Keratinocyte (primary cell): ENCODE results near the gene CDK14. TPM values are rescaled to one million over a fixed set of nuclear protein-coding genes. Genes with fewer than 3 reads are reported as not detected.

Experiments
- DNase-seq: peaks from one replicate; pipeline ENCODE4 v3.0.0-alpha.2; 2011; ENCODE audit warnings: low read depth, missing footprints, low spot score
- FAIRE-seq: peaks from 2 replicates; lab custom pipeline; 2011; peaks lifted over from hg19 to GRCh38; lab: Jason Lieb, UNC
- H2AFZ ChIP-seq: 2 replicates; pipeline ENCODE4 v1.6.0; 2012; ENCODE audit warnings: low read length, control low read depth, inconsistent platforms; ENCODE audit not compliant: control insufficient read depth
- H3K27ac ChIP-seq: 2 replicates; pipeline ENCODE4 v1.5.1; 2011; ENCODE audit warnings: low read length; ENCODE audit not compliant: control insufficient read depth, insufficient read depth
- H3K27me3 ChIP-seq: 3 replicates; pipeline ENCODE4 v1.6.0; 2011; ENCODE audit warnings: low read length; ENCODE audit not compliant: control insufficient read depth, insufficient read depth; ENCODE audit errors: extremely low read depth
- H3K36me3 ChIP-seq, 2 experiments: 2 replicates in 1 of 2; 3 replicates in 1 of 2; pipeline ENCODE4 v1.5.1; 2011; ENCODE audit warnings: low read length in 2 of 2, mild to moderate bottlenecking in 1 of 2; ENCODE audit not compliant: control insufficient read depth in 2 of 2, insufficient read depth in 2 of 2; ENCODE audit errors: extremely low read depth in 1 of 2
- H3K4me1 ChIP-seq: 3 replicates; pipeline ENCODE4 v1.5.1; 2011; ENCODE audit warnings: low read length; ENCODE audit not compliant: control insufficient read depth, insufficient read depth; ENCODE audit errors: extremely low read depth
- H3K4me2 ChIP-seq: 3 replicates; pipeline ENCODE4 v1.6.0; 2011; ENCODE audit warnings: low read depth, low read length; ENCODE audit not compliant: control insufficient read depth, insufficient read depth; ENCODE audit errors: extremely low read depth
- H3K4me3 ChIP-seq, 3 experiments: fragments of 200-600 bp in 1 of 3; sonication (generic) in 1 of 3; 2 replicates in 2 of 3; 3 replicates in 1 of 3; pipeline ENCODE4 v1.5.1; 2011 to 2016; ENCODE audit warnings: low read length in 3 of 3, mild to moderate bottlenecking in 3 of 3, control low read depth in 2 of 3, inconsistent platforms in 1 of 3, low read depth in 1 of 3, mixed read lengths in 1 of 3, mixed run types in 1 of 3, moderate library complexity in 1 of 3; ENCODE audit not compliant: control insufficient read depth in 2 of 3, insufficient read depth in 2 of 3; ENCODE audit errors: extremely low read depth in 1 of 3
- H3K79me2 ChIP-seq: 2 replicates; pipeline ENCODE4 v1.6.0; 2012; ENCODE audit warnings: low read length; ENCODE audit not compliant: control insufficient read depth, insufficient read depth
- H3K9ac ChIP-seq: 3 replicates; pipeline ENCODE4 v1.6.0; 2011; ENCODE audit warnings: low read length; ENCODE audit not compliant: control insufficient read depth, insufficient read depth; ENCODE audit errors: extremely low read depth
- H3K9me1 ChIP-seq: 3 replicates; pipeline ENCODE4 v1.6.0; 2011; ENCODE audit warnings: low read length; ENCODE audit not compliant: control insufficient read depth, insufficient read depth; ENCODE audit errors: extremely low read depth
- H3K9me3 ChIP-seq: 2 replicates; pipeline ENCODE4 v1.5.1; 2012; ENCODE audit warnings: low read depth, low read length; ENCODE audit not compliant: control insufficient read depth
- H4K20me1 ChIP-seq: 3 replicates; pipeline ENCODE4 v1.6.0; 2011; ENCODE audit warnings: low read length; ENCODE audit not compliant: control insufficient read depth, insufficient read depth; ENCODE audit errors: extremely low read depth
- EZH2 ChIP-seq: IDR thresholded peaks from one replicate; pipeline ENCODE4 v1.6.1; 2012; ENCODE audit warnings: inconsistent platforms, mild to moderate bottlenecking, low read length, moderate library complexity
- dilution Hi-C: fragments of 300-500 bp; cut with MboI; formaldehyde crosslinking; loops from one replicate; pipeline ENCODE4 v1.7.0; 2020; ENCODE audit warnings: low sequenced_read_pairs; ENCODE audit not compliant: extremely low pct_ligation_motif_present
- polyA plus RNA-seq, 5 experiments: library from polyadenylated mRNA; depleted of rRNA in 3 of 5; stranded (reverse) in 3 of 5; stranded (forward) in 1 of 5; unstranded in 1 of 5; fragments of >200 nt; gene quantifications; 1 replicate in 1 of 5; 2 replicates in 3 of 5; 3 replicates in 1 of 5; pipeline versions ENCODE4 v1.2.1 to v1.2.3, GENCODE V29; 2011 to 2012; ENCODE audit warnings: missing spikeins in 2 of 5, low read depth in 1 of 5, low replicate concordance in 1 of 5
- TF ChIP-seq, protein P1 (sequence below), 3 experiments: IDR thresholded peaks in 1 of 3; conservative IDR thresholded peaks in 1 of 3; optimal IDR thresholded peaks in 1 of 3; 2 replicates in 2 of 3; 3 replicates in 1 of 3; pipeline versions ENCODE3 to v1.5.1; 2011; ENCODE audit warnings: low read length in 3 of 3, mild to moderate bottlenecking in 3 of 3, moderate library complexity in 2 of 3, control low read depth in 1 of 3, inconsistent platforms in 1 of 3; ENCODE audit not compliant: insufficient read depth in 2 of 3; ENCODE audit errors: extremely low read depth in 1 of 3

The CDK14 gene
- polyA plus RNA-seq, 1 donor (not counting 4 experiments of a cell fraction or from before 2014, with no cell fraction given), result 4.0 TPM

DNA sequence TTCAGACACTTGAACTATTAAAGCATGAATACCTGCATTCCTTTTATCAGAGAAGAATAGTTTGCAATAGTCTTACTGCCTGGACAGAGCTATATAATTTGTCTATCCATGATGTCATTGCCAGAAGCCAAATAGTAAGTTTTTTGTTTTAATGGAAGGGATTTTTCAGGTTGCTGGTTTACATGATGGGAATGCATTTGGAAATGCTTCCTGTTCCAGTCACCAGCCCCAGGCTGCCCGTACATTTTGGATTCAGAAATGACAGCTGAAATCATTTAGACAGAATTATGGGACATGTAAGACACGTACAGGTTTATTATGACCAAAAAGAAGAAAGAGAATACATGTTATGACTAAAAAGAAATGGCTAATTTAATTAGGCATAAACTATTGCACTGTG is 293.1 kb downstream of the CDK14 start:
- Histone ChIP-seq H3K27ac (no peak overlapping the region), H3K79me2 (no peaks in the 10 kb centered on the region), H3K4me2 (no peak overlapping the region), H3K9me3 (no peaks in the 10 kb centered on the region), H3K9me1 (no peaks in the 10 kb centered on the region), H3K9ac (no peak overlapping the region), H3K4me3 (no peak overlapping the region), H4K20me1 (no peaks in the 10 kb centered on the region), H3K36me3 (no peaks in the 10 kb centered on the region), H3K4me1 (no peaks in the 10 kb centered on the region), H2AFZ (no peak overlapping the region), H3K27me3 (no peaks in the 10 kb centered on the region)
- dilution Hi-C loops, result no loop called here
- no peak for DNase-seq
- FAIRE-seq, result no peak
- TF ChIP-seq, protein P1, sequence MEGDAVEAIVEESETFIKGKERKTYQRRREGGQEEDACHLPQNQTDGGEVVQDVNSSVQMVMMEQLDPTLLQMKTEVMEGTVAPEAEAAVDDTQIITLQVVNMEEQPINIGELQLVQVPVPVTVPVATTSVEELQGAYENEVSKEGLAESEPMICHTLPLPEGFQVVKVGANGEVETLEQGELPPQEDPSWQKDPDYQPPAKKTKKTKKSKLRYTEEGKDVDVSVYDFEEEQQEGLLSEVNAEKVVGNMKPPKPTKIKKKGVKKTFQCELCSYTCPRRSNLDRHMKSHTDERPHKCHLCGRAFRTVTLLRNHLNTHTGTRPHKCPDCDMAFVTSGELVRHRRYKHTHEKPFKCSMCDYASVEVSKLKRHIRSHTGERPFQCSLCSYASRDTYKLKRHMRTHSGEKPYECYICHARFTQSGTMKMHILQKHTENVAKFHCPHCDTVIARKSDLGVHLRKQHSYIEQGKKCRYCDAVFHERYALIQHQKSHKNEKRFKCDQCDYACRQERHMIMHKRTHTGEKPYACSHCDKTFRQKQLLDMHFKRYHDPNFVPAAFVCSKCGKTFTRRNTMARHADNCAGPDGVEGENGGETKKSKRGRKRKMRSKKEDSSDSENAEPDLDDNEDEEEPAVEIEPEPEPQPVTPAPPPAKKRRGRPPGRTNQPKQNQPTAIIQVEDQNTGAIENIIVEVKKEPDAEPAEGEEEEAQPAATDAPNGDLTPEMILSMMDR (optimal IDR thresholded peaks at IDR 0.05 in 1 of 3, IDR thresholded peaks at IDR 0.05 in 1 of 3, conservative IDR thresholded peaks at IDR 0.05 in 1 of 3; ENCODE audit: extremely low read depth in 1 of 3, insufficient read depth in 2 of 3, low read length in 3 of 3), result no peak
- TF ChIP-seq EZH2, result no peak

DNA sequence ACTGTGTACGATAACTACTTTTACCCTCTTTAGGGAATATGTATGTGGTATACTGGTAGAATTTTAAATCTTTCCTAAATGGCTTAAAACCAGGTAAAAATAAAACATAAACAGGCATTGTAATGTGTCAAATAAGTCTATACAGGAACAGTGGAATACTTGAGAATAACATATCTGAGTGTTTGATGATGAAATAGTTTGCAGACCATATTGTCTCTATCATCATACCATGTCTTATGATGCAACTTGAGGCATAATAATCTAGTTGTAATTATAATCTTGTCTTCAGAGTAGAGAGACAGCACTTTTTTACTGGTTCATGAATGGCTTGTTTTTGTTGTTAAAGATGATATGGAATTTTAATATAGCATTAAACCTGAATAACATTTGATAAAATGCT is 293.5 kb downstream of the CDK14 start:
- no peaks in the 10 kb centered on the region for H3K27me3 ChIP-seq
- no peaks in the 10 kb centered on the region for H3K79me2 ChIP-seq
- no peaks in the 10 kb centered on the region for H4K20me1 ChIP-seq
- no peak for TF ChIP-seq EZH2
- TF ChIP-seq, protein P1 (optimal IDR thresholded peaks at IDR 0.05 in 1 of 3, IDR thresholded peaks at IDR 0.05 in 1 of 3, conservative IDR thresholded peaks at IDR 0.05 in 1 of 3; ENCODE audit: extremely low read depth in 1 of 3, insufficient read depth in 2 of 3, low read length in 3 of 3), result no peak
- no peak overlapping the region for H3K27ac ChIP-seq
- no peak overlapping the region for H3K4me2 ChIP-seq
- FAIRE-seq, result no peak
- H3K9ac ChIP-seq, result no peak overlapping the region
- no peaks in the 10 kb centered on the region for H3K9me1 ChIP-seq
- no peaks in the 10 kb centered on the region for H3K4me1 ChIP-seq
- no peak overlapping the region for H3K4me3 ChIP-seq
- DNase-seq, result no peak
- dilution Hi-C loops, result no loop called here
- H3K36me3 ChIP-seq, result no peaks in the 10 kb centered on the region
- H3K9me3 ChIP-seq, result no peaks in the 10 kb centered on the region
- H2AFZ ChIP-seq, result no peak overlapping the region
